Body of pancreas (tissue), 4 donors: ENCODE results near the gene LCLAT1.

Source experiments
- POLR2A ChIP-seq, 3 donors: fragments of 450-650 bp; IDR thresholded peaks; one replicate each; pipeline ENCODE4 v1.6.1; 2016; ENCODE audit warnings: antibody characterized with exemption in 3 of 3, mild to moderate bottlenecking in 2 of 3
- TF ChIP-seq, protein P1 (sequence below), 7 experiments: fragments of 450-650 bp in 4 of 7; fragments of 200-600 bp in 3 of 7; sonication (generic) in 3 of 7; IDR thresholded peaks; one replicate each; pipeline ENCODE4 v1.5.1; 2016 to 2019; ENCODE audit warnings: antibody characterized with exemption in 7 of 7

DNA sequence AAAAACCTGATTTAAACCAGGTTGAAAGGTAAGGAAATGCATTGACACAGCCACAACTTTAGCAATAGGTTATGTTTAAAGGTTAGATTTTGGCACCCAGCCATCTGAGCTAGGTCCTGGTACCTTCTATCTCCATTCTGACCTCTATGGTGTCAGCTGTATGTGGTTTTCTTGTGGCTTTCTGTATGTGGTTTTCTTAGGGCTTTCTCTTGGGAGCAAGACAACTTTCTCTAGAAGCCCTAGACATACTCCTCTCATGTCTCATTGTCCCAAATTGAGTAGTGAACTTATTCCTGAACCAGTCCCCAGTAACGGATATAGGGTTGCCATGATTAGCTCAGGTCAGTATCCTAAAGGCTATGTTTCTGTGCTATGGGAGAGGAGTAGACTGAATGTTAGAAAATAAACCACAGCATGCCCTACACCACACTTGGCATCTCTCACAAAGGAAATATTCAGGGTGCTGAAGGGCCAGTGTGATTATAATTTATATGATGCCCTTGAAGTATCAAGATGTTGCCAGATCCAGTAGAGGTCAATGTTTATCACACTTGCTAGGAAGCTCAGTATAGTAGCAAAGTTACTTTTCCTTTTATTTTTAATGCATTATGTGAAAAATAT, 184.1 kb downstream of the LCLAT1 start:
- TF ChIP-seq, protein P1, sequence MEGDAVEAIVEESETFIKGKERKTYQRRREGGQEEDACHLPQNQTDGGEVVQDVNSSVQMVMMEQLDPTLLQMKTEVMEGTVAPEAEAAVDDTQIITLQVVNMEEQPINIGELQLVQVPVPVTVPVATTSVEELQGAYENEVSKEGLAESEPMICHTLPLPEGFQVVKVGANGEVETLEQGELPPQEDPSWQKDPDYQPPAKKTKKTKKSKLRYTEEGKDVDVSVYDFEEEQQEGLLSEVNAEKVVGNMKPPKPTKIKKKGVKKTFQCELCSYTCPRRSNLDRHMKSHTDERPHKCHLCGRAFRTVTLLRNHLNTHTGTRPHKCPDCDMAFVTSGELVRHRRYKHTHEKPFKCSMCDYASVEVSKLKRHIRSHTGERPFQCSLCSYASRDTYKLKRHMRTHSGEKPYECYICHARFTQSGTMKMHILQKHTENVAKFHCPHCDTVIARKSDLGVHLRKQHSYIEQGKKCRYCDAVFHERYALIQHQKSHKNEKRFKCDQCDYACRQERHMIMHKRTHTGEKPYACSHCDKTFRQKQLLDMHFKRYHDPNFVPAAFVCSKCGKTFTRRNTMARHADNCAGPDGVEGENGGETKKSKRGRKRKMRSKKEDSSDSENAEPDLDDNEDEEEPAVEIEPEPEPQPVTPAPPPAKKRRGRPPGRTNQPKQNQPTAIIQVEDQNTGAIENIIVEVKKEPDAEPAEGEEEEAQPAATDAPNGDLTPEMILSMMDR (IDR thresholded peaks at IDR 0.05), result no peak
- TF ChIP-seq POLR2A (IDR thresholded peaks at IDR 0.05), result no peak
